ENCODE data around the gene DPEP2.
"Not testable (repeated sequence)": the region's sequence is repeated elsewhere in the genome, so short reads cannot be mapped to it uniquely, and the experiment has no call there.

DPEP2 gene

DNA sequence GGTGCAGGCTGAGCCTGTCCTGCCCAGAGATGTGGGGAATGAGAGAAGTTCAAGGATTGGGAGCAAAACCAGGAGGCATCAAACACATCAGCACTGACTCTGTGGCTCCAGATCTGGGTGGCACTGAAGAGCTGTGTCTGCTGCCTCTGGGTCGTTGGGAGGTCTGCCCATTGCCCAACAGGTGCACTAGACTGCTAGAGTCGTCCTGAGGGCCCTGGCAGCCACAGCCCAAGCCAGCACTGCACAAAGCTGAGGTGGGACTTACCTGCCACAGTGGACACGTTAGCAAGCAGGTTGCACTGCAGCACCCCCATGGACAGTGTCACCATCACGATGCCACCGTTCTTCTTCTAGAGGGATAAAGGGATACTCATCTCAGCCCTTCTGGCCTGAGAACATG lies 22.3 kb downstream of the DPEP2 start:
- no peak for DNase-seq (ENCODE audit: extremely low read depth in 1 of 2, low read depth in 1 of 2)

DNA sequence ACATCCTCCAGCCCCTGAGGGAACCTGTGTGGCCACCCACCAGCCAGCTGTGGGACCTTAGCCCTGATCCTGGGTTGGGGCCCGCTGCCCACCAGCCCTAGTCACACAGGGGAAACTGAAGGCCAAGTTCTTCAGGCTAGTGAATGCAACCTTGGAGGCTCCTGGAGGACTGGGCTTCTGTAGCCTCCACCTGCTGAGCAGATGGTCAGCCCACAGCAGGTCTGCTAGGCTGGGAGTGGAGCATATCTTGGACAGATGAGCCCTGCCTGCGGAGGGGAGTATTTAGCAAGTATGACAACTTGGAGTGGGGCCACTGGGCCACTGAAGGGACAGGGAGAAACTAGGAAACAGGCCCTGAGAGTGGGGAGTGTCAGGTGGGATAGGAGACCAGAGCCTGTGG lies 23.1 kb downstream of the DPEP2 start:
- no peak for DNase-seq (ENCODE audit: extremely low read depth in 1 of 2, low read depth in 1 of 2)

DNA sequence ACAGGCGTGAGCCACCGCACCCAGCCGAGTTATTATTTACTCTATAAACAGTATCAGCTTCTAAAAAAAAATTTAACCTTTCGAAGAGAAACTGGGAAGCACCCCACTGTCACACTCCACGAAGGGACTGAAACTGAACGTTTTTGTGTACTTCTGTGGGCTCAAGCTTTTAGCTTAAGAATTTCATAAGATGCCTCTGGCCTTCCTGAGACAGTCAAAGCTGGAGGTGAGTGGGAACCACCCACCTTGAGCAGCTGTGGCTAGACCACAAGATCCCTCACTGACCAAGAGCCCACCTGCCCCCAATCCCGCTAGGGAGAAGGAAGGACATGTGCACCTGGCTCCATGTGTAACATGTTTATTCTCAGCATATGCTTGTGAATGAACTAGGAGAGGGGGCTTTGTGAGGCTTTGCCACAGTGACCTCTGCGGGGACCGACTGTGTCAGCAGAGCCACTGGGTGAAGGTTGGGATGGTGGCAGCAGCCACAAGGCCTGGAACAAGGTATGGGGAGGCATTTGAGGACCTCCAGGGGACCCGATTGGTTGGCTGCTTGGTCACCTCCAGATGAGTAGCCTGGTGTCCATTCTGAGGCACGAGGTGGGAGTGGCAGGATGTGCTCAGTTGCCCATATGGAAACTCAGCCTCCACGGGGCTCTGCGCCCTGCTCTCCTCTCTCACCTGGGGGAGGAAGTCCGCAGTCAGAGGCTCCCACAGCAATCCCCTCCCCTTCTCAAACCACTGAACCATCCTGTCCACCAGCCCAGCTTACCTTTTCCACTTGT lies 23.8 kb downstream of the DPEP2 start:
- DNase-seq (ENCODE audit: extremely low read depth in 1 of 2, low read depth in 1 of 2) = no peak

DNA sequence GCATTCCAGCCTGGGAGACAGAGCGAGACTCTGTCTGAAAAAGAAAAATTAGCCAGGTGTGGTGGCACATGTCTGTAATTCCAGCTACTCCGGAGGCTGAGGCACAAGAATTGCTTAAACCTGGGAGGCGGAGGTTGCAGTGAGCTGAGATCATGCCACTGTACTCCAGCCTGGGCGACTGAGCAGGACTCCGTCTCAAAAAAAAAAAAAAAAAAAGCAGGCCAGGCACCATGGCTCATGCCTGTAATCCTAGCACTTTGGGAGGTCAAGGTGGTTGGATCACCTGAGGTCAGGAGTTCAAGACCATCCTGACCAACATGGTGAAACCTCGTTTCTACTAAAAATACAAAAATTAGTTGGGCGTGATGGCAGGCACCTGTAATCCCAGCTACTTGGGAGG lies 27.0 kb downstream of the DPEP2 start:
- not testable (repeated sequence) for DNase-seq (ENCODE audit: extremely low read depth in 1 of 2, low read depth in 1 of 2)

DNA sequence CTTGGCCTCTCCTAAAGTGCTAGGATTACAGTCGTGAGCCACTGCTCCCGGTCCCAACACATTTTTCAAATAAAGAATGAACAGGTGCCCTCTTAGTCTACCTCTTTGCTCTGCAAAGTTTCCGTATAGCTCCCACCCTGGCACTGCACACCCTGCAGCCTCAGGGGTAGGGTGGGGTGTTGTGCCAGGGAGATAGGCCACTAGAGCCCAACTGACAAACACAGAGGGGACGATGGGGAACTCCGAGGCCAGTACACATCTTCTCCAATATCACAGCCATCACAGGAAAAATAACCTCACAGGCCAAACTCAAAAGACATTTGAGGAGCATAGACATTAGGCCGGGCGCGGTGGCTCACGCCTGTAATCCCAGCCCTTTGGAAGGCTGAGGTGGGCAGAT lies 28.2 kb downstream of the DPEP2 start:
- no peak for DNase-seq (ENCODE audit: extremely low read depth in 1 of 2, low read depth in 1 of 2)

DNA sequence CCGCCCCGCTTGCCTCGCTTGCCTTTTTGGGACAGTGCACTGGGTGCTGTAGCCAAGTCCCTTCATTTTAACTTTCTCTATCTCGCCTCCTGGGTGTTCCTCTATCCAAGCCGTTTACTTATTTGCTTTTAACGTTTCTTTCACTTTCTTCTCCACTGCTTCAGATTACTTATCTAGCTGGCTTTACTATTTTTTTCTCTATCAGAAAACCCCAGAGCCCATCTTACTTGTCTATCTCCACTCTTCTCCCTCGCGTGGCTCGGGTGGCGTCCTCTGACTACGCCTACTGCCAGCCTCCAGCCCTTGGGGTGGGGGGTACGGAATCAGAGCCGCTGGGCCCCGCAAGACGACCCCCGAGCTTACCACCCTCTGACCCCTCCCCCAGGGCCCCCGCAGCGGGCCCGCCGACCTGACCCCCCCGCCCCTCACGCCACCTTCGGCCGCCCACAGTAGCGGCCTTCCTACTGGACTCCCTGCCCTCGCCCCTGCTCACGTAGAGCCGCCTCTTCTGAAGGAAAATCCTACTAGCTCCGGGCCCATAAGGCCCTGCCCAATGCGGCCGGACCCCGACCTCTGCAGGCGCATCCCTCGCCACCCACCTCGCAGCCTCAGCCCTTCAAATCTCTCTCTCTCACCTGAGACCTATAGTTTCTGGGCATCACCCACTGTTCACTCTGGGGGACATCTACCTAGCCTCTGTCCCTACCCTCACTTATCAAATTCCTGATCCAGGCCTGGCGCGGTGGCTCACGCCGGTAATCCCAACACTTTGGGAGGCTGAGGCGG lies 29.8 kb downstream of the DPEP2 start:
- DNase-seq (ENCODE audit: extremely low read depth in 1 of 2, low read depth in 1 of 2) = no peak

DNA sequence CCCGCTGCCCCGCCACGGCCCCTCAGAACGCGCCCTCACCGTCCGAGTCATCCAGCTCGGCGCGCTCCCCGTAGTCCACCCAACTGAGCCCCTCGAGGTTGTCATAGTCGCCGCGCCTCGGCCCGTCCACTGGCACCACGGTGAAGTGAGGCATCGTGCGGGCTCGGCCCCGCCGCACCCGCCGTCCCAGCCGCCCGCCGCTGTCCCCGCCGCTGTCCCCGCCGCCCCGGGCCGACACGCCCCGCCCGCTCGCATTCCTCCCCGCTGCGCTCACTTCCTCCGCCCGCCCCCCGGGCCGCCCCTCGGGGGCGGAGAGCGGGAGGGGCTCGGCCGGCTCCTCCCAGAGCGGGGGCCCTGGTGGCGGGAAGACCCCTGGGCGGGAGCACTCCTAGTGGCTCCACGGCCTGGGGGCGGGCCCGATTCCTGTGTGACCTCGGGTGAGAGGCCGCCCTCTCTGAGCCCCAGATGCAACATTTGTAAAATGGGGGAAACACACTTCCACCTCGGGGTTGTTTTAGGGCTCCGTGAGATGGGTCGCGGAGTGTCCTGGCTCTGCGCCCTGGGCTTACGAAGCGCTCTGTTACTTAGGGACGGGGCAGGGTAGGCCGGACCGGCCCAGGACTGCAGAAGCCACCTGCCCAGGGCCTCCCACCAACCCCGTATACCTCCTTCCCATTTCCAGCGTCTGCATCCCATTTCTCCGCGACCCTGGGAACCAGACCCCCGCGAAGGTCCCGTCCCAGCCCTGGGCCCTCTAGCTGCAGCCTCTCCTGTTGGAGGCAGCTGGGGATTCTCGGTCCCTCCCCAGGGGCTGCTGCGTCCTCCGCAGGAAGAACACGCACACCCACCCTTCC lies 30.7 kb downstream of the DPEP2 start, which contains the start of gene SLC12A4:
Gene SLC12A4, minus strand, starts transcription at position 238 of the 854 bp plus-strand sequence. Its CDS starts 84 bp downstream, at position 154.
- peak; percentile 89 to 90 for DNase-seq (ENCODE audit: extremely low read depth in 1 of 2, low read depth in 1 of 2)

DNA sequence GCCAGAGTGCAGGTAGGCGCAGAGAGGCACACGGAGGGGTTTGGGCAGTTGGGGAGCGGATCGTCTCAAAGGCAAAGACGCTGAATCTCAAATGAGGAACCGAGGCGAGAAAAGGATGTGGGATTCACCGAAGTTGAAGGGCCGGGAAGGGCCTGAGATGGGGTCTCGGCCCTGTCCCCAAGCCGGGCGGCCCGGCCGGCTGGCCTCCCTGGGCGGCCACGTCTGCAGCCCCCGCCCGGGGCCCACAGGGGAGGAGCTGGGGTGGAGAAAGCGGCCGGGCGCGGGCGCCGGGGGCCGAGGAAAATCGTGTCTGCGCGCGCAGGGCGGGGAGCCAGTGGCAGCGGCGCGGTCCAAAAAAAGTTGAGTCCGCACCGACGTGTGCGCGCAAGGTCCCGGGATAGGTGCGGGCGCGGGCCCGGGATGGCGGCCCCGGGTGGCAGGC lies 31.3 kb downstream of the DPEP2 start:
- peak in 1 of 2 donors; percentile 17 for DNase-seq (ENCODE audit: extremely low read depth in 1 of 2, low read depth in 1 of 2)

DNA sequence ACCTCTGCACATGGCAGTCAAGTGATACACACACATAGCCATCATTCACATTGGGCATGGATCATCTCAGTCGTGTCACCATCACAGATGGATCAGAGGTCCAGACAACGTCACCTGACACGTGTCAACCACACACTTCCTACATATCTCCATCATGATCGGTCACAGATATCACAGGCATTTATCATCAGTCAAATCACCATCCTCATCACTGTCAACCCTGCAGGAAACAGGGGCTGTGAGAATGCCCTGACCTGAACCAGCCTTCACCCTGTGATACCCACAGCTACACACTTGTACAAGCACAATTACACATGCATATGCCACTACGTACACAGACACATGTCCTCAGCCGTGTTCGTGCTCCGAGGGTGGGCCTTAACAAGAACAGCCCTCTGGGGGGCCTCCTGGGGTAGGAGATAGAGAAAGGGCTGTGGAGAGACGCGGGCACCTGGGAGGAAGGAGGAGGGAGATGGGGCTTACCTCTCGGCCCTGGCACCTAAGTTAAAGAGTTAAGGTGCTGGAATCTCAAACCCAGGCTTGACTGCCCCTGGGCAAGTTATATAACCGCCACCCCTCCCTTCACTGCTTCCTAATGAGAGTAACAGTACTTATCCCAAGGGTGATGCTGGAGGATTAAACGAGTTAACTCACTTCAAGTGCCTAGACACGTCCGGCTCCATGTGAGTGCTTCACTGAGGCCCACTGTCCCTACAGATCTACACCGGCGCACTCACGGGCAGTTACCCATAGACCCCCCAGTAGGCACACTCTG lies 31.9 kb downstream of the DPEP2 start:
- DNase-seq (ENCODE audit: extremely low read depth in 1 of 2, low read depth in 1 of 2) = peak in 1 of 2 donors; percentile 29

DNA sequence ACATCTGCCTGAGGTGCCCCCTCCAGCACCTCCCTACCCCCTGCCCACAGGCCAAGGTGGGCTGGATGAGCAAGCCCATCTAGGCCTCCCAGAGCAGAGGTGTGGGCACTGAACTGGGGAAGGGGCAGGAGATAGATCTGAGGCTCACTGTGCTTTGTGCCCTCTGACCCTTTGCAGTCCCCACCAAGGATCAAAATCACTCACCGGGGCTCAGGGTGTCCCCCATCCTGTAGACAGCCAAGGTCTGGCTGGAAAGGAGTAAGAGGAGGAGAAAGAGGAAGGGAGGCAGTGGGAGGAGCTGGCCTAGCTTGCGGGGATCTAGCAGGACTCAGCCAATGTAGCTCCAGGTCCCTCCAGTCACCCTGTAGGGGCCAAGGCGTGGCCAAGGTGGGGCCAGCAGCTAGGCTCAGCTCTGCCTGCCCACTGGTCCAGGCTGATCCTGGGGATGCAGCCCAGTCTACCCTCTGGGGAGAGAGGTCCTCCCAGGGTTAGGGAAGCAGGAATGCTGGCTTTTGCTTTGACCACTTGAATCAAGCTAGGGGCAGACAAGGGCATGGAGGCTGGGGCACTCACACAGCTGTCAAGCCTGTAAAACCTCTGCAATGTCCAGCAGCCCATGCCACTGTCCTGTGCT lies 32.6 kb downstream of the DPEP2 start:
- DNase-seq (ENCODE audit: extremely low read depth in 1 of 2, low read depth in 1 of 2) = no peak

DNA sequence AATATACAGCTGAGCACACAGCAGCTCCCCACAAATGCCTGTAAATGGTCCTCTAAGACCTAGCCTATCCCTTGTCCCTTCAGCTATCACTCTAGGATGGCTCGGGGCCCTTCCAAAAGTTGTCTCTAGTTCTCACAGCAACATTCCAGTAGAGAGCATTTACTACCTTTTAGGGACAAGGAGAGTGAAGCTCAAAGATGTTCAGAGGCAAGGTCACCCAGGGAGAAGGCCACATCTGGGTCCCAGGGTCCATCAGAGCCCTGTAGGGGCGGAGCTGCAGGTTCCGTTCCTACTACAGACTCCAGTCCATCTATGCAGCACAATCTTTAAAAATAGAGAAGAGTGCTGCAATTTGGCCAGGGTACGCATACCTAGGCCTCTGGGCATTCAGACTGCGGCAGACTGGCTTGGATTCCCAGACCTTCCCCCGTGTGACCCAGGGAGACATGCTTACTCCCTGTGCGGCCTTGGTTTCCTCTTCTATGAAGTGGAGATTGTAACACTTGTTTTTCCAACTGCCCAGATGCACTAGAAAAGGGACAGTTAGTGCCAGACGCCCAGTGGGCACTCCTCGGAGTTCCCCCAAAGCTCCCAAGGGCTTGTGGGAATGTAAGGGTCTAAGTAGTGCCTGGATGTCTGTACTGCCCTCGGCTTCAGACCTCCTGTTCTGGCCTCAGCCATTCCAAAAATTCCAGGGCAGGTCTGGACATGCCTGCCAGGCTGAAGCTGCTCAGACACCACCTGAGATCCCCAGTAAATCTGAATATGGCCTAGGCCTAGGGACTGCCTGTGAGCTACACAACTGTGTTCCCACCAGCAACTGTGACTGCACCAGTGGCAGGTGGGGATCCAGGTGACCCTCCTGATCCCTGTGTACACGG lies 33.4 kb downstream of the DPEP2 start:
- no peak for DNase-seq (ENCODE audit: extremely low read depth in 1 of 2, low read depth in 1 of 2)

DNA sequence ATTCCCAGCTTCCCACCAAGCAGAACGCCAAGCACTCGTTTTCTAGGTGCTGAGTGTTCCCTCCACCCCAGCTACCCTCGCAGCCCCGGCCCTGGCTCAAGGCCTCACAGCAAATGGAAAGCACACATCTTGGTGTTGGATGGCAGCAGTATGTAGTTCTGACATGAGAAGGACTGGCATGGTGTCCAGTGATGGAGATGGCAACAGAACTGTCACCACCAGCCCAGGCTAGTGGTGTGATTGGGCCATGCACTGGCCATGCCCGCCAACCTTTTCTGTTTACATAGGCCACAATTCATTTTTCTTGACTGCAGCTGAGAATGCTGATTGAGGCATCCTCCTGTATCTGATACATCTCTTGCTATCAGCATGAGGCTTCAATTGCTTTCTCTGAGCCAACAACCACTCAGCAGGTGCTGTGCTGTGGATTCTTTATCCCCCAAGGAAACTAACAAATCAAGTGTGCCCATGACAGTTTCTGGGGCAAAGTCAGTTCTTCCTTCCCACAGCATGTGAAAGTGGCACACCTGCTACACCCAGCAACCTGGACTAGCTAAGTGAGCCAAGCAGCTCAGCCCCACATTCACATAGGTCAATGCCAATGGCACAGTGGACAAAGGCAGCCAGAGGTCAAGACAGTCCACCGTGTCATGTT lies 34.7 kb downstream of the DPEP2 start:
- no peak for DNase-seq (ENCODE audit: extremely low read depth in 1 of 2, low read depth in 1 of 2)

DNA sequence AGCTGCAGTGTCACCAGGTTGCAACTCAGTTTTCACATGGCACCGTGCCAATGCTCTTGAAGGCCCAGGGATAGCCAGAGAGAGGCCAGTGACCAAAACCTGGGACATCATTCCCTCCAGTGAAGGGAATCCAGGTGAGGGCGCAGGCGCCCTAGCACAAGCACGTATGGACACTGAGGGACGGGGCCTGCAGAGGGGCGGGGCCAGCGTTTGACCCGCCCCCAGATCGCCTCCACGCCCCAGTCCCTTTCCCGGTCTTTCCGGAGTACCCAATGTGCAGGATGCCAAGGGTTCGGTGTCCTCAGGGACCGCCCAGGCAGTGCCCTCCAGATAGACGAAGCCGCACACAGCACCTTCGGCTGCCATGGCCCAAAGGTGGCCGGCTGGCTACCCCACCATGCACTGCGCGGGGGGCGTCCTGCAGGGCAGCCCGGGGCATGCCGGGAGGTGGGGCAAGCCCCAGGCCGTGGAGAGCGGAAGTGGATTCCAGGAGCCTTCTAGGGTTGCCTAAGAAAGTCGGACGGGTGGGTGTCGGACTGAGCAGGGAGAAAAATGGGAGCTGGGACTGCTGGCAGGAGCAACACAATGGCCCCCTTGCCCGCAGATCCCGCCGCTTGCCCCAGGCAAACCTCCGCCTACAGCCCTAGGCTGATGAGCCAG lies 35.5 kb downstream of the DPEP2 start:
- DNase-seq (ENCODE audit: extremely low read depth in 1 of 2, low read depth in 1 of 2) = no peak

DNA sequence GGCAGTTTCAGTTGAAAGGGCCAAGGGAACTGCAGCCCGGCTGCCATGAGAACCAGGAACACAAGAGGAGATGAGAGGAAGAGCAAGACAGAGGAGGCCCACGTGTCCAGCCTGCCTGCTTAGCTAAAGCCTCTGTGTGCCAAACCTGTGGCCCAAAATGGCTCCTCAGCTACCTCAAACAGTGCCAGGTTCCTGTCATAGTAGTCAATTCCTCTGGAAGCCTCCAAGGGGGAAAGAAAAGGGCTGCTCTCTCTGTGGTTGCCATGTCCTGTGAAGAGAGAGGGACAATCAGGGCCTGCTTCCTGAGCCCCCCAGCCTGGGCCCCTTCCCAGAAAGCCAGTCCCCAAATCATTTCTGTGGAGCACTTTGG lies 36.0 kb downstream of the DPEP2 start:
- DNase-seq (ENCODE audit: extremely low read depth in 1 of 2, low read depth in 1 of 2) = no peak

DNA sequence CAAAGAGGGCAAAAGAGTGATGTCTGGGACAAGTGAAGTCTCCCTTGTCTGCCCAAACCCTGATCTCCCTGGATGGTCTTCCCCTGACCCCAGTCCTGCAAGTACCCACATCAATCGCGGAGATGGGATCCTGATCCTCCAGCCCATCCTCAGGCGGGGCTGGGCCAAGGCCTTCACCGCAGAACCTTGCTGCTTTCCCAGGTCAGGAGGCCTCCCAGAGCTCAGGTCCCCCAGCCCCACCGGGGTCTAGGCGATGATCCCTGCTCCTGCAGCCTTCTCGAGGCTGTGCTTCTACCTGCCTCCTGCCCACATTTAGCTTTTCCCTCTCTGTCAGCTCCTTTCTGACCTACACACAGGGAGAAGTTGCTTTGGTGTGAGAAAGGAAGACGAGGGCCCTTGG lies 37.1 kb downstream of the DPEP2 start:
- no peak for DNase-seq (ENCODE audit: extremely low read depth in 1 of 2, low read depth in 1 of 2)

DNA sequence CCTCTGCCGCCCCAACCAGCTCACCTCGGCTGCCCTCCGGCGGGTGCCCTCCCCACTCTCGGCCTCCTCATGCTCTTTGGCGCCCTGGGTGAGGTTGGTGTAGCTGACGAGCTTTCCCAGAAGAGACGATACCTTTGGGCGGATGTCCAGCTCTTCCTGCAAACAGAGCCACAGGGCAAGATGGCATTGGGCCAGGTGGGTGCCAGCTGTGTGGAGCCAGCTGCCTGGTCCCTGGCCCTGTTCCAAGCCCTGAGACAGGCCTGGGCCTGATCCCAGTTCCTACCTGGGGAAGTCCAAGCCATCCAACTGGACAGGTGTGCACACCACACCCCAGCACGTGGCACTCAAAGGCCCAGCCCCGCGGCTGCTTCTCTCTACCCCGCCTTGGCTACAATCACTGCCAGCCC lies 37.7 kb downstream of the DPEP2 start:
- DNase-seq (ENCODE audit: extremely low read depth in 1 of 2, low read depth in 1 of 2) = no peak

DNA sequence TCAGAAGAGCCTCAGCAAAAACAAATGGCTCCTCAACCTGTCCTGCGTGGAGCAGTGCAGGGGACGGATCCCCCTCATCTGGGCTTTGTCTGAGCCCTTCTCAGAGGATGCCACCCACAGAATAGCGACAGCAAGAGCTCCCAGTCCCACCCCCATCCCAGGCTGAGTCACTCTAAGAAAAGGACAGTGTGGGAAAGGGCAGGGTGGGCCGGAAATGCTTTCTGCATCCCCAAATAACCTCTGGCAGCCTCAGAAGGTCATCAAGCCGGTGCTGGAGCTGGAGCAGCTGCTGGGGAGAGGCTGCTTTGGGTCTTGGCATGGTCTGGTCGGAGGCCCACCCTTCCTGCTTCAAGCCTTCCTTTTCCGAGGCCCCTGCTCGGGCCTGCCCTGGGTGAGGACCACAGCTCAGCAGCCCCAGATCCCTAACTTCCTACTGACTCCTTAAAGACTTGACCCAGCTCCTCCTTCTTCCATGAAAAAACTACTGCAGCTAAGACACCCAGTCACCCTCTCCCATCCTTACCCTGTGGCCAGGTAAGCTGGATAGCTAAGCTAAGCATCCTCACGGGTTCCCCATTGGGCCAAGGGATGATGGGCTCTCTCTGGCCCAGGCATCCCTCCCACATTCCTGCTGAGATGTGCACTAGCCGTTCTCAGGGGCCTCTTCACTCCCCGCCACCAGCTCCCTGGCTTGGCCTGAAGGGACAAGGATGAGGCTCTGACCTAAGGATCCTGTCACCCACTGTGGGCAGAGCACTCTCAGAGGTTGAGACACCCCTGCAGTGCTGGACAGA lies 39.6 kb downstream of the DPEP2 start:
- DNase-seq (ENCODE audit: extremely low read depth in 1 of 2, low read depth in 1 of 2) = no peak

Data from stimulated activated CD8-positive, alpha-beta memory T cell treated with anti-CD3 and anti-CD28 coated beads, Interleukin-7, amount 100 ng/mL, for 48 hours (primary cell).